GM12878 (cell line): Measurements from ENCODE around the gene HCK. TPM values are rescaled to one million over a fixed set of nuclear protein-coding genes. Genes with fewer than 3 reads are reported as not detected.
A peak's percentile ranks its signal among the peaks of the same experiment; 100 is the strongest.

Experiments used
- ATAC-seq: fragments of 200-7000 bp; cut with Tn5 transposase; 3 replicates; pipeline ENCODE4 v1.9.1; 2020; ENCODE audit warnings: mild to moderate bottlenecking, moderate library complexity
- BruUV-seq: library from RNA; stranded (reverse); fragments of 400-500 nt; replicated peaks from 2 replicates; lab custom pipeline; 2021; lab: Mats Ljungman, UMichigan
- CTCF ChIA-PET: fragments of 300-600 bp; sonication (Branson Sonifier 250); formaldehyde crosslinking; extraction: SDS; loops from one replicate; lab custom pipeline; 2021; ENCODE audit warnings: inconsistent platforms; lab: Yijun Ruan, JAX
- POLR2A ChIA-PET: fragments of 350-600 bp; formaldehyde crosslinking; extraction: SDS; loops from one replicate; lab custom pipeline; 2021; ENCODE audit warnings: inconsistent platforms; lab: Charles Lee
- RAD21 ChIA-PET: fragments of 300-600 bp; sonication (Branson Sonifier 250); formaldehyde crosslinking; loops from one replicate; lab custom pipeline; 2023; ENCODE audit warnings: antibody characterized with exemption; ENCODE audit not compliant: unreplicated experiment; lab: Charles Lee
- SMC1A ChIA-PET: fragments of 300-600 bp; sonication (Branson Sonifier 250); formaldehyde crosslinking; loops from one replicate; lab custom pipeline; 2023; ENCODE audit not compliant: unreplicated experiment, uncharacterized antibody; lab: Charles Lee
- DNase-seq: peaks from one replicate; pipeline ENCODE4 v3.0.0-alpha.2; 2011; ENCODE audit warnings: low read depth, low spot score
- FAIRE-seq: peaks from 3 replicates; lab custom pipeline; 2011; peaks lifted over from hg19 to GRCh38; lab: Jason Lieb, UNC
- H2AFZ ChIP-seq: 2 replicates; pipeline ENCODE4 v1.6.0; 2011; ENCODE audit warnings: low read depth, low read length, control low read depth; ENCODE audit not compliant: control insufficient read depth
- H3K27ac ChIP-seq: 2 replicates; pipeline ENCODE4 v1.5.1; 2011; ENCODE audit warnings: control low read depth; ENCODE audit not compliant: control insufficient read depth, insufficient read depth
- H3K27me3 ChIP-seq, 2 experiments: replicated peaks in 1 of 2; 2 replicates each; pipeline versions ENCODE4 v1.6.0 to v1.6.1; 2011; ENCODE audit warnings: low read length in 1 of 2; ENCODE audit not compliant: control insufficient read depth in 2 of 2, insufficient read depth in 2 of 2
- H3K36me3 ChIP-seq, 2 experiments: 2 replicates each; pipeline ENCODE4 v1.5.1; 2011; ENCODE audit warnings: low read length in 1 of 2; ENCODE audit not compliant: control insufficient read depth in 2 of 2, insufficient read depth in 2 of 2
- H3K4me1 ChIP-seq: 2 replicates; pipeline ENCODE4 v1.6.1; 2011; ENCODE audit warnings: mild to moderate bottlenecking, low read length, moderate library complexity, mixed read lengths; ENCODE audit not compliant: control insufficient read depth, insufficient read depth
- H3K4me2 ChIP-seq: 2 replicates; pipeline ENCODE4 v1.6.0; 2011; ENCODE audit warnings: control low read depth; ENCODE audit not compliant: control insufficient read depth, insufficient read depth
- H3K4me3 ChIP-seq: fragments of 200-600 bp; sonication (generic); 2 replicates; pipeline ENCODE4 v1.5.1; 2016
- H3K79me2 ChIP-seq: 2 replicates; pipeline ENCODE4 v1.6.0; 2011; ENCODE audit warnings: low read length; ENCODE audit not compliant: control insufficient read depth, insufficient read depth
- H3K9ac ChIP-seq: 2 replicates; pipeline ENCODE4 v1.8.0; 2011; ENCODE audit warnings: low read length, control low read depth, mixed read lengths; ENCODE audit not compliant: control insufficient read depth, insufficient read depth
- H3K9me3 ChIP-seq: replicated peaks from 3 replicates; pipeline ENCODE4 v1.5.1; 2011; ENCODE audit warnings: mild to moderate bottlenecking, low read length; ENCODE audit not compliant: control insufficient read depth, insufficient read depth
- H4K20me1 ChIP-seq: 2 replicates; pipeline ENCODE4 v1.6.0; 2011; ENCODE audit not compliant: control insufficient read depth, insufficient read depth
- BHLHE40 ChIP-seq, 2 experiments: fragments of 450-650 bp in 1 of 2; IDR thresholded peaks; 2 replicates each; pipeline ENCODE4 v1.6.1; 2011 to 2017; ENCODE audit warnings: low read depth in 2 of 2, borderline replicate concordance in 1 of 2, improper control_type of control experiment in 1 of 2, low read length in 1 of 2, mild to moderate bottlenecking in 1 of 2
- CREB1 ChIP-seq: IDR thresholded peaks from 2 replicates; pipeline ENCODE4 v1.6.1; 2012; ENCODE audit warnings: low read depth, mild to moderate bottlenecking, inconsistent platforms
- HDAC2 ChIP-seq: fragments of 200-600 bp; sonication (generic); IDR thresholded peaks from 2 replicates; pipeline ENCODE4 v1.6.1; 2017
- IKZF1 ChIP-seq: fragments of 450-650 bp; conservative IDR thresholded peaks from 2 replicates; pipeline ENCODE4 v1.6.1; 2017; ENCODE audit warnings: antibody characterized with exemption, mild to moderate bottlenecking
- MYC ChIP-seq: IDR thresholded peaks from 2 replicates; pipeline ENCODE4 v1.6.1; 2011; ENCODE audit warnings: mild to moderate bottlenecking, low read length, moderate library complexity, inconsistent platforms; ENCODE audit not compliant: insufficient read depth, insufficient replicate concordance, insufficient read length, severe bottlenecking
- NR2C1 ChIP-seq: fragments of 450-650 bp; IDR thresholded peaks from 2 replicates; pipeline ENCODE4 v1.6.1; 2017; ENCODE audit warnings: antibody characterized with exemption, mild to moderate bottlenecking, moderate library complexity
- PBX3 ChIP-seq: IDR thresholded peaks from 2 replicates; pipeline ENCODE4 v1.6.1; 2011; ENCODE audit warnings: mild to moderate bottlenecking, low read depth, low read length, moderate library complexity; ENCODE audit not compliant: insufficient replicate concordance
- RCOR1 ChIP-seq: conservative IDR thresholded peaks from 2 replicates; pipeline ENCODE4 v1.6.1; 2012; ENCODE audit warnings: low read depth, low read length, improper control_type of control experiment
- RUNX3 ChIP-seq: IDR thresholded peaks from 2 replicates; pipeline ENCODE4 v1.6.1; 2012; ENCODE audit warnings: low read length, inconsistent platforms
- SMAD1 ChIP-seq: fragments of 450-650 bp; IDR thresholded peaks from 2 replicates; pipeline ENCODE4 v1.6.1; 2018; ENCODE audit warnings: mild to moderate bottlenecking, low read depth; ENCODE audit not compliant: partially characterized antibody
- SMAD5 ChIP-seq: IDR thresholded peaks from 2 replicates; pipeline ENCODE4 v1.6.1; 2016; ENCODE audit warnings: antibody characterized with exemption, low read depth
- SMARCA5 ChIP-seq: fragments of 450-650 bp; IDR thresholded peaks from 2 replicates; pipeline ENCODE4 v1.6.1; 2017; ENCODE audit warnings: mild to moderate bottlenecking
- SRF ChIP-seq, 2 experiments: IDR thresholded peaks; 2 replicates each; pipeline ENCODE4 v1.6.1; 2011; ENCODE audit warnings: low read depth in 2 of 2, low read length in 2 of 2, mild to moderate bottlenecking in 1 of 2, moderate library complexity in 1 of 2
- WGBS: methylation state at CpG from one replicate; pipeline ENCODE4 v1.1.6; 2016; ENCODE audit warnings: low lambda C conversion rate; ENCODE audit not compliant: insufficient replicate concordance, insufficient coverage; ENCODE audit errors: missing lambda C conversion rate; 5-methylcytosine and 5-hydroxymethylcytosine counted together
- in situ Hi-C: fragments of 300-500 bp; cut with MboI; formaldehyde crosslinking; loops from 9 replicates; pipeline ENCODE4 v1.14.3; 2018; ENCODE audit warnings: mixed read lengths
- intact Hi-C: fragments of 100-400 bp; cut with micrococcal nuclease; formaldehyde crosslinking; loops from one replicate; pipeline ENCODE4 v1.14.2; 2022; ENCODE audit not compliant: unreplicated experiment
- polyA plus RNA-seq, 11 experiments: library from polyadenylated mRNA; depleted of rRNA in 4 of 11; unstranded in 6 of 11; stranded (reverse) in 5 of 11; fragments of >200 nt; fragmentation: Nextera tagmentation in 4 of 11; fragmentation: Illumina TruSeq in 1 of 11; extraction: Ambion mirVana in 4 of 11; extraction: Trizol in 1 of 11; gene quantifications; 1 replicate in 1 of 11; 2 replicates in 10 of 11; pipeline versions ENCODE4 v1.2.1 to v1.2.3, GENCODE V29; 2011 to 2016; ENCODE audit warnings: inconsistent platforms in 2 of 11, missing spikeins in 2 of 11, low read depth in 1 of 11
- total RNA-seq, 4 experiments: library from RNA; depleted of rRNA in 3 of 4; stranded (reverse); fragments of >200 nt in 3 of 4; fragmentation: Illumina TruSeq in 1 of 4; extraction: Trizol in 1 of 4; gene quantifications; 2 replicates each; pipeline versions ENCODE4 v1.2.1 to v1.2.3, GENCODE V29; 2013 to 2021

HCK gene
- total and polyA plus RNA-seq, 10 of the 15 experiments (the other 5 are each of a cell fraction or from before 2014, with no cell fraction given) = 1.3 to 30.3 (median 18.5) TPM

- TF ChIP-seq BHLHE40 (IDR thresholded peaks at IDR 0.05; ENCODE audit: borderline replicate concordance in 1 of 2, low read depth in 2 of 2, low read length in 1 of 2) (peak; percentile 70 to 83; a peak in 3 of 4 replicates), IKZF1 (peak; percentile 95), PBX3 (no peak), SRF (IDR thresholded peaks at IDR 0.05; ENCODE audit: low read depth in 2 of 2, low read length in 2 of 2) (peak in 1 of 2 experiments; percentile 20; a peak in 2 of 4 replicates), SMARCA5 (no peak), CREB1 (peak; percentile 94), SMAD1 (no peak)
Observed at GRCh38 chr20:32109392-32110172, 57.5 kb downstream of the HCK start, which contains the start of gene TM9SF4 (continued).

GRCh38 chr20:32110173-32110704 lies 58.2 kb downstream of the HCK start:
- no peak for DNase-seq
- in situ Hi-C loops = no loop called here
- peak overlapping the region; percentile 92 for H3K9ac ChIP-seq
- H4K20me1 ChIP-seq = no peaks in the 10 kb centered on the region
- CTCF ChIA-PET = interaction anchor here (1.0 to 5.0 kb wide), 5 partner anchors 10 to 273 kb away, joined by 3 to 23 read pairs (median 4); no protein-coding TSS in a partner anchor
- peak overlapping the region; percentile 95 for H3K4me2 ChIP-seq
- H3K9me3 ChIP-seq = no peaks in the 10 kb centered on the region
- BruUV-seq = no TSS peak
- peak; percentile 65 for ATAC-seq
- POLR2A ChIA-PET = interaction anchor here (1.1 to 1.4 kb wide), 2 partner anchors 13 to 74 kb away, joined by 3 read pairs; no protein-coding TSS in a partner anchor
- H2AFZ ChIP-seq = peak overlapping the region; percentile 100
- H3K79me2 ChIP-seq = peaks cover 46% of the 10 kb centered on the region
- intact Hi-C loops = no loop called here
- TF ChIP-seq RCOR1 (no peak), HDAC2 (no peak), MYC (no peak), RUNX3 (no peak), NR2C1 (no peak), SMAD5 (no peak)
- H3K36me3 ChIP-seq = no peaks in the 10 kb centered on the region; a peak in 2 of 4 replicates
- no peaks in the 10 kb centered on the region for H3K27me3 ChIP-seq
- H3K27ac ChIP-seq = peak overlapping the region; percentile 97
- FAIRE-seq = no peak
- peaks cover 15% of the 10 kb centered on the region for H3K4me1 ChIP-seq
- RAD21 ChIA-PET = interaction anchor here (0.9 kb wide), 1 partner anchor 20 kb away, joined by 4 read pairs; no protein-coding TSS in a partner anchor
- SMC1A ChIA-PET = interaction anchor here (1.0 to 6.3 kb wide), 3 partner anchors 46 to 250 kb away, joined by 3 to 31 read pairs (median 4); no protein-coding TSS in a partner anchor
- peak overlapping the region; percentile 98 for H3K4me3 ChIP-seq
- 0% methylated on average over 6 of the region's 8 CpGs for WGBS
